ENCODE measurements around the gene CADM1.

CADM1 gene

GRCh38 chr11:115148101-115148500, 356.1 kb downstream of the CADM1 start:
- DNase-seq (ENCODE audit: low spot score): no peak

- no peak for DNase-seq (ENCODE audit: low spot score)
Measured at GRCh38 chr11:115147243-115147807, 356.9 kb downstream of the CADM1 start.

DNA sequence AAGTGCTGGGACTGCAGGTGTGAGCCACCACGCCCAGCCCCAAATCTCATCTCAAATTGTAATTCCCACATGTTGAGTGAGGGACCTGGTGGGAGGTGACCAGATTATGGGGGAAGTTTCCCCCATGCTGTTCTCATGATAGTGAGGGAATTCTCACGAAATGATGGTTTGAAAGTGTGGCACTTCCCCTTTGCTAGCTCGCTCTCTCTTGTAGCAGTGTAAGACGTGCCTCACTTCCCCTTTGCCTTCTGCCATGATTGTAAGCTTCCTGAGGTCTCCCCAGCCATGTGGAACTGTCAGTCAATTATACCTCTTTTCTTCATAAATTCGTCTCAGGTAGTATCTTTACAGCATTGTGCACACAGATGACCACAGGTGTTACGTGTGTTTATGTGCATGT, 357.8 kb downstream of the CADM1 start:
- DNase-seq (ENCODE audit: low spot score): no peak

DNA sequence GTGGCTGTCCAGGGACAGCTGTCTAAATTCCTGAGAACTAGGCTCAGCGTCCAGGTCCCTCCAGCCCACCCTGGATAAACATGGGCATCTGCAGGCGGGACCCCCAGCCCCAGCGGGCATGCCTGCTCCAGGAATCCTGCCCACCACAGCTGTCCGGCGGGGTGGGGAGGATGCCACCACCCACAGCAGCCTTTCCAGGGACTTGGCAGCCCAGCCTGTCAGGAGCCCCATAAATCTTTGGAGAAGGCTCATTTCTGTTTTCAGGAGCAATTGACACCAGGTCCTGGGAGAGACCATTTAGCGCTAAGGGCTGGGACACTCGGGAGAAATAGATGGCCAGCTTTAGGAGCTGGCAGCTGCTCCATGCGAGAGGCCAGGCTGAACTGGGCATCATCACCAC, 358.9 kb downstream of the CADM1 start:
- no peak for DNase-seq (ENCODE audit: low spot score)

- no peak for DNase-seq (ENCODE audit: low spot score)
Measured at GRCh38 chr11:115144914-115145313, 359.3 kb downstream of the CADM1 start.

DNA sequence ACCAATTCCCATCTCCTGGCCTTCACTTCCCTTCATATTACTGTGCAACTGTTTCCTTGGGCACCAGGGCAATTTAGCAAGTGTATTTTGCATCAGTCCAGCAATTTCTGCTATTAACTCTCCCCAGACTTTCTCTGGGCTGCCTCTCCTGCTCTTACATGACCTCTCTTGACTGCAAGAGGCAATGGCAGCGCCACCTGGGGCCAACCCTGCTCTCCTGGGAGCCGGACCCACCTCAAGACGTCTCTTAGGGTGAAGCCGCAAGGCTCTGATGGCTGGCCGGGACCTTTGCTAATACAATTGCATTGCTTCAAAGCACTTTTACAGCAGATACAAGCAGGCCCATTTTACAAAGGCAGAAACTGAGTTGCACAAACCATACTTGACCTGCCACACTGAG, 360.2 kb downstream of the CADM1 start:
- no peak for DNase-seq (ENCODE audit: low spot score)

- DNase-seq (ENCODE audit: low spot score): peak; percentile 82
Measured at GRCh38 chr11:115141231-115142114, 362.7 kb downstream of the CADM1 start.

- DNase-seq (ENCODE audit: low spot score): no peak
Measured at GRCh38 chr11:115135936-115136335, 368.3 kb downstream of the CADM1 start.

DNA sequence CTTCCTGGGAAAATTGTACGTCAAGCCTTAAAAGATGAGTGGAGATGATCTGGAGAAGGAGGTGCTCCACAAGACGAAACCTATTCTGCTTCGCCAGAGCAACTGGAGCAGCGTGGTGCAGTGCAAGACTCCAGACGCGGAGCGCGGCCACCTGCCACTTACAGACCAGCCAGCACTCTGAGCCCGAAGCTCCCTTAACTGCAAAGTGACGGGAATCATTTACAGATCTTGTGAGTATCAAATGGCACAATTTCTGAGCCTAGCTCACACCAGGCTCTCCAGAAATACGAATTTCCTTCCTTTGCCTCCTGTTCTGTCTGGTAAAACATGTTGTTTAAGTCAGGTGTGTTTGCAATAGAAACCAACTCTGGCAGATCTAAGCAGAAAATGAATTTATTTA, 369.3 kb downstream of the CADM1 start:
- peak; percentile 63 for DNase-seq (ENCODE audit: low spot score)

DNA sequence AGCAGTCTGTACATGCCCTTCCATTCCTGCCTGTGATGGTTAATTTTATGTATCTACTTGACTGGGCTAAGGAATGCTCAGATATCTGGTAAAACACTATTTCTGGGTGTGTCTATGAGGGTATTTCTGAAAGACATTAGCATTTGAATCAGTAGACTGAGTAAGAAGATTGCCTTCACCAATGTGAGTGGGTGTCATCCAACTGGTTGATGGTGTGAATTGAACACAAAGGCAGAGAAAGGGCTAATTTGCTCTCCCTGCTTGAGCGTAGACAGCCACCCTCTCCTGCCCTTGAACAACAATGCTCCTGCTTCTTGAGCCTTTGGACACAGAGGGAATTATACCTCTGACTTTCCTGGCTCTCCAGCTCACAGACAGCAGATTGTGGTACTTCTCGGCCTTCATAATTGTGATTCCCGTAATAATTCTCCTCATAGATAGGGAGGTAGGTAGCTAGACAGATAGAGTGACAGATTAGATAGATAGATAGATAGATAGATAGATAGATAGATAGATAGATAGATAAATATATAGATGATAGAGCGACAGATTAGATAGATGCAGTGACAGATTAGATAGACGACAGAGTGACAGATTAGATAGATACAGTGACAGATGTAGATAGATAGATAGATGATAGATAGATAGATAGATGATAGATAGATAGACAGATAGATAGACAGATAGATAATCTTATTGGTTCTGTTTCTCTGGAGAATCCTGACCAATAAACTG, 370.6 kb downstream of the CADM1 start:
- no peak for DNase-seq (ENCODE audit: low spot score)

DNA sequence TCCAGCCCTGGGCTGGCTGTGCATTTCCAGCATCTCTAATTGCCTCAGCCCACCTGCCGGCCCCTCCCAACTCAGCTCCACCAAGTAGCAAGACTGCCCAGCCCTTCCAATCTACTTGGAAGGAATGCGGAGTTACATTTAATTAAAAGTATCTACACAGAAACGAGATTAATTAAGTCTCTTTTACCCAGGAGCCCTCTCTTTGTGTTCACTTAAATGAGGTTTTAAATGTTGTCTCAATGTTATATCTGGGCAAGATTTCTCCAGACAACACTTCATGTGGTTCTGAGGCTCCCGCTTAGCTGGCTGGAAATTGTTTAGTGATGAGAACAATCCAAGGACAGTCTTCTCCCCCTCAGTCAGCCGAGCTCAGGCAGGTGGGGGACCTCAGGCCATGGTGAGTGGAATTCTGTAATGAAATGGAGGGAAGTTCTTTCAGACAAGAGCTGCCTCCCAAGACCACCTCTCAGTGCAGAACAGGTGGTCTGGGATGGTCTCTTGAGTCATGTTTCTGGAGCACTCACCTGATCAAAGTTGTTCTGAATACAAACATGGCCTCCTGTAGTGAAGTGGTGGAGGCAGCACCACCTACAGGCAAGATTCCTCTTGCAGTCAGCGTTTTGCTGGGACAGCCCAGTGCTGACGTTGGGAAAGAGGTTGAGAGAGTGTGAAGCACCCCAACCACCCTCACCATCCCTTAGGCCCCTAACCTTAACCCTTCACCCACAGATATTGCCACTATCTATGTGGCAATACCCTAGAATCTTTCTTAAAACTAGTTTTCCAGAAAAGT, 371.6 kb downstream of the CADM1 start:
- no peak for DNase-seq (ENCODE audit: low spot score)

DNA sequence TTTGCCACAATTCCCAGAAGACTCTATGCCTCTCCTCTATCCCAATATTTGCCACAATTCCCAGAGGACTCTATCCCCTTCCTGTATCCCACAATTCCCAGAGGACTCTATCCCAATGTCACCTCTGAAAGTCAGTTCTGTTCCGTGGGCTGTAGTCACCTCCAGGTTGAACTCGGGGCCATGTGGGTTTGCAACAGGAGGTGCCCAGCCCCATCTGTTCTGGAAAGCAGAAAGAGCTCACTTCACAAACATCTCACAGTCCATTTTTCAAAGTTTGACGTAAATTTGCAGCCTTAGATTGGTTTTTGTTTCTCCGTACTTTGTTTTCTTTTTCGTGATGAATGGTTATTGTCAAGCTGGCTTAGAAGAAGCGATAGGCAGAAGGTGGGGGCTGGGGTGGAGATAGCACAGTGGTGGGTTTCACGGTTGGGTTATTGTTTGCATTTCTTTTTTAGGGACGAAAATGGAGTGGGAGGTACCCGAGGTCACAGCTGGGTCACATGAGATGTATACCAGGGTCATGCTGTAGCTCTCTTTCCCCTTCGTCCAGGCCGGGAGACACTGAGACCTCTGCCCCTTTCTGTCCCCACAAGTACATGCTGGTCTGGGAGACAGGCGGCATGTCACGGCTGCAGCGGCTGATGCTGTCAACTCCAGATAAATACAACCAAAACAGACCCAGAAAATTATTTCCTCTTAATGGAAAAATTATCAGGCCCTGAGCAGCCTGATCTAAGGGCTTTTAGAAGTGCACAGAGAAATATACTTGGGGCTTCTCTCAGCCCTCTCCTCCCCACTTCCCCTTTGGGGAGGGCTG, 374.5 kb downstream of the CADM1 start:
- no peak for DNase-seq (ENCODE audit: low spot score)

DNA sequence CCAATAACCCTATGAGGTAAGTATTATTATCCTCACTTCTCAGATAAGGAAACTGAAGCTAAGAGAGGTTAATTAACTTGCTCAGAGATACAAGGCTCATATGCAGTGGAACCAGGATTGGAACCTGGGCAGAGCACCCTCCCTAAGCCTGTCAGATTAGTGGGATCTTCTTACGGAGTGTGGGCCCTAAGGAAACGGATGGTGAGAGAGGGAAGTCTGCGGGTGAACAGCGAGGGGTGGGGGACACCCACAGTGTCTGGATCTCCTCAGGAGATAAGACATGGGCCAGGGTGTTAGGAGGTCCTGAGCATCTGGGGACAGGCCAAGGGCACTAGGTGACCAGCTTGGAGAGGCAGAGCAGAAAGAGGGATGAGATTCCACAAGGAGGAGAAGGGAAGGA, 376.0 kb downstream of the CADM1 start:
- DNase-seq (ENCODE audit: low spot score): no peak

GRCh38 chr11:115127790-115128189, 376.4 kb downstream of the CADM1 start:
- DNase-seq (ENCODE audit: low spot score): no peak

- no peak for DNase-seq (ENCODE audit: low spot score)
Measured at GRCh38 chr11:115126515-115127208, 377.6 kb downstream of the CADM1 start.

- no peak for DNase-seq (ENCODE audit: low spot score)
Measured at GRCh38 chr11:115126092-115126491, 378.1 kb downstream of the CADM1 start.

GRCh38 chr11:115124786-115125185, 379.4 kb downstream of the CADM1 start:
- DNase-seq (ENCODE audit: low spot score): no peak

DNA sequence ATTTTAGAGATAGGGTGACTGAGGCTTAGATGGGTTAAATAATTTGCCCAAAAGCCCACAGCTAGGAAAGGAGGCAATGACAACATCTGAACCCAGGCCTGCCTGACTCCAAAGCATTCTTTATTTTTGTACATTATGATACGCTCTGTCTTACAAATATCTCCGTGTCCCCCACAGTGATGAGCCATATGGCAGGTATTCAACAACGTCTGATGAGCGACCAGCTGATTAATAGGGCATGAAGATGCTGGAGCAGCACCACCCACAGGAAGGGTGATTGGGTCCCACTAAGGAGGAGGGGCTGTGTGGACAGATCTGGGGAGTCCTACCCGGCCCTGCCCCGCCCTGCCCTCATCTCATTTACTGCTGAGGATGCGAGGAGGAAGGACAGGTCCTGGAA, 380.6 kb downstream of the CADM1 start:
- no peak for DNase-seq (ENCODE audit: low spot score)

- DNase-seq (ENCODE audit: low spot score): no peak
Measured at GRCh38 chr11:115122274-115122673, 381.9 kb downstream of the CADM1 start.
